ENCODE measurements around the gene NRCAM. TPM values are rescaled to one million over a fixed set of nuclear protein-coding genes. Genes with fewer than 3 reads are reported as not detected.

Gene NRCAM
- total and polyA plus RNA-seq, 2 of the 13 experiments (the other 11 are each of a cell fraction or from before 2014, with no cell fraction given), result 0.31 to 0.33 TPM

DNA sequence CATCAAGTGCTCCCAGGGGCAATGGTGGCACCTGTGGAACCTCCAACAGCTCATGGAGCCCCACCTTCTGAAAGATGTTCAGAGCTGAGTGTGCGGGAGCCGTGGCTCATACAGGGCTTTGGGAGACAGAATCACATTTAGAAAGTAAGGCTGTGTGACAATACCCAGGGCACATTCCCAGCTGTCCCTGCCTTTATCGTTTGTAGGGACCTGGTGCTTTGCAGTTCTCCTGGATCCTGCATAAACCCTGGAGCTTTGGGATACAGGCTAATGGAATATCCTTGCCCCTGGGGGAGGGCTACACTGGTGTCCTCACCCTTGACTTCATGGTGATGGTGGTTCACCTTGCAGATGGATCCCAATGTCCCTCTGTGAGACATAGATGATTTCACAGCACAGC lies 191.2 kb downstream of the NRCAM start (continued):
- TF ChIP-seq KLF11 (CRISPR knock-in tag; IDR thresholded peaks at IDR 0.05) (no peak), ATF7-NPFF (CRISPR knock-in tag; IDR thresholded peaks at IDR 0.05; ENCODE audit: low read depth) (no peak)
- TF ChIP-seq, protein P1, sequence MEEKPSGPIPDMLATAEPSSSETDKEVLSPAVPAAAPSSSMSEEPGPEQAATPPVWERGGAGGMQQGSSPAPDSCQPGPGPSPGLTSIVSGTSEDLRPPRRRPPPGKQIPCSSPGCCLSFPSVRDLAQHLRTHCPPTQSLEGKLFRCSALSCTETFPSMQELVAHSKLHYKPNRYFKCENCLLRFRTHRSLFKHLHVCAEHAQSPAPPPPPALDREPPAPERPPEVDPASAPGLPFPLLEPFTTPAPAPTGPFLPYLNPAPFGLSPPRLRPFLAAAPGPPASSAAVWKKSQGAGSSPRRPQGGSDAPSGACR (CRISPR knock-in tag; IDR thresholded peaks at IDR 0.05), result no peak

DNA sequence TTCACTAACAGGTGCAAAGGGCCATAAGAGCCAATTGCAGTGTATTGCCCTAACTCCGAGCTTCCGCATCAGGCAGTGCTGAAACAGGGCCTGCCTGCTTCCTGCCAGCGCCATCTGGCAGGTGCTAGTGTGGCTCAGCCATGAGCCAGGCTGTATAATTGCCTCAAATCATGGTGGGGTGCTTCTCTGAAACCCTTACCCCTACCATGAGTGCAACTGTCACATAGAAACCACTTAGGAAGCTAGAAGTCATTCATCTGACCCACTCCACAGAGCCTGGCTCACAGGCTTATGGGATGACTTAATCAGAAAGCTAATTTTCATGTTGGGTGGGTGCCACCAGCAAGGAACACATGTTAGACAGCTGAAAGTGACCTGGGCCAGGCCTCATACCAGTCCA lies 192.8 kb downstream of the NRCAM start:
- H3K4me1 ChIP-seq (ENCODE audit: insufficient read depth, low read length), result no peaks in the 10 kb centered on the region
- H3K4me2 ChIP-seq (ENCODE audit: low read depth, low read length), result no peak overlapping the region
- ATAC-seq (no peak), FAIRE-seq (no peak), DNase-seq (ENCODE audit: low spot score) (no peak)
- ChIA-PET CTCF (ENCODE audit: low intra/inter-chr PET ratio, low total read pairs) (no interaction called here), POLR2A (no interaction called here)
- H3K36me3 ChIP-seq (replicated peaks in 1 of 2; ENCODE audit: control insufficient read depth in 1 of 2, insufficient read depth in 2 of 2, low read length in 2 of 2), result no peaks in the 10 kb centered on the region
- H3K9me3 ChIP-seq (ENCODE audit: low read length), result no peaks in the 10 kb centered on the region
- 56% methylated on average over 3 of the region's 3 CpGs for WGBS (ENCODE audit: low lambda C conversion rate)
- intact Hi-C loops (cut with micrococcal nuclease; ENCODE audit: unreplicated experiment) (no loop called here), in situ Hi-C loops (cut with HindIII; ENCODE audit: extremely low pct_ligation_motif_present, low pct_unique_long_range_greater_than_20kb) (no loop called here)
- no peak overlapping the region for H3K9ac ChIP-seq (ENCODE audit: insufficient read depth, low read depth, low read length)
- no peaks in the 10 kb centered on the region for H3K79me2 ChIP-seq (ENCODE audit: insufficient read depth, low read length)
- no peak overlapping the region for H3K4me3 ChIP-seq (replicated peaks in 1 of 3; ENCODE audit: insufficient read depth in 1 of 3, low read depth in 2 of 3, low read length in 3 of 3)
- H3K27me3 ChIP-seq (ENCODE audit: control insufficient read depth in 1 of 2, insufficient read depth in 2 of 2, low read length in 2 of 2), result no peaks in the 10 kb centered on the region
- BruUV-seq (replicated peaks), result no TSS peak
- H2AFZ ChIP-seq (ENCODE audit: low read length), result no peak overlapping the region
- no peaks in the 10 kb centered on the region for H4K20me1 ChIP-seq (ENCODE audit: insufficient read depth, low read length)
- no peak overlapping the region for H3K27ac ChIP-seq (ENCODE audit: extremely low read length, insufficient read depth, low read length)
- no peak for TF ChIP-seq GATAD1 (CRISPR knock-in tag; IDR thresholded peaks at IDR 0.05)
- TF ChIP-seq, protein P2, sequence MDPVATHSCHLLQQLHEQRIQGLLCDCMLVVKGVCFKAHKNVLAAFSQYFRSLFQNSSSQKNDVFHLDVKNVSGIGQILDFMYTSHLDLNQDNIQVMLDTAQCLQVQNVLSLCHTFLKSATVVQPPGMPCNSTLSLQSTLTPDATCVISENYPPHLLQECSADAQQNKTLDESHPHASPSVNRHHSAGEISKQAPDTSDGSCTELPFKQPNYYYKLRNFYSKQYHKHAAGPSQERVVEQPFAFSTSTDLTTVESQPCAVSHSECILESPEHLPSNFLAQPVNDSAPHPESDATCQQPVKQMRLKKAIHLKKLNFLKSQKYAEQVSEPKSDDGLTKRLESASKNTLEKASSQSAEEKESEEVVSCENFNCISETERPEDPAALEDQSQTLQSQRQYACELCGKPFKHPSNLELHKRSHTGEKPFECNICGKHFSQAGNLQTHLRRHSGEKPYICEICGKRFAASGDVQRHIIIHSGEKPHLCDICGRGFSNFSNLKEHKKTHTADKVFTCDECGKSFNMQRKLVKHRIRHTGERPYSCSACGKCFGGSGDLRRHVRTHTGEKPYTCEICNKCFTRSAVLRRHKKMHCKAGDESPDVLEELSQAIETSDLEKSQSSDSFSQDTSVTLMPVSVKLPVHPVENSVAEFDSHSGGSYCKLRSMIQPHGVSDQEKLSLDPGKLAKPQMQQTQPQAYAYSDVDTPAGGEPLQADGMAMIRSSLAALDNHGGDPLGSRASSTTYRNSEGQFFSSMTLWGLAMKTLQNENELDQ (CRISPR knock-in tag; IDR thresholded peaks at IDR 0.05; ENCODE audit: borderline replicate concordance), result no peak
- TF ChIP-seq SNAI1 (CRISPR knock-in tag; IDR thresholded peaks at IDR 0.05; ENCODE audit: borderline replicate concordance), result no peak
- no peak for TF ChIP-seq KDM4B (CRISPR knock-in tag; IDR thresholded peaks at IDR 0.05)
- no peak for TF ChIP-seq SP5 (CRISPR knock-in tag; IDR thresholded peaks at IDR 0.05; ENCODE audit: borderline replicate concordance, low read depth)
- TF ChIP-seq, protein P3, sequence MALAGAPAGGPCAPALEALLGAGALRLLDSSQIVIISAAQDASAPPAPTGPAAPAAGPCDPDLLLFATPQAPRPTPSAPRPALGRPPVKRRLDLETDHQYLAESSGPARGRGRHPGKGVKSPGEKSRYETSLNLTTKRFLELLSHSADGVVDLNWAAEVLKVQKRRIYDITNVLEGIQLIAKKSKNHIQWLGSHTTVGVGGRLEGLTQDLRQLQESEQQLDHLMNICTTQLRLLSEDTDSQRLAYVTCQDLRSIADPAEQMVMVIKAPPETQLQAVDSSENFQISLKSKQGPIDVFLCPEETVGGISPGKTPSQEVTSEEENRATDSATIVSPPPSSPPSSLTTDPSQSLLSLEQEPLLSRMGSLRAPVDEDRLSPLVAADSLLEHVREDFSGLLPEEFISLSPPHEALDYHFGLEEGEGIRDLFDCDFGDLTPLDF (CRISPR knock-in tag; IDR thresholded peaks at IDR 0.05), result no peak
- TF ChIP-seq, protein P4, sequence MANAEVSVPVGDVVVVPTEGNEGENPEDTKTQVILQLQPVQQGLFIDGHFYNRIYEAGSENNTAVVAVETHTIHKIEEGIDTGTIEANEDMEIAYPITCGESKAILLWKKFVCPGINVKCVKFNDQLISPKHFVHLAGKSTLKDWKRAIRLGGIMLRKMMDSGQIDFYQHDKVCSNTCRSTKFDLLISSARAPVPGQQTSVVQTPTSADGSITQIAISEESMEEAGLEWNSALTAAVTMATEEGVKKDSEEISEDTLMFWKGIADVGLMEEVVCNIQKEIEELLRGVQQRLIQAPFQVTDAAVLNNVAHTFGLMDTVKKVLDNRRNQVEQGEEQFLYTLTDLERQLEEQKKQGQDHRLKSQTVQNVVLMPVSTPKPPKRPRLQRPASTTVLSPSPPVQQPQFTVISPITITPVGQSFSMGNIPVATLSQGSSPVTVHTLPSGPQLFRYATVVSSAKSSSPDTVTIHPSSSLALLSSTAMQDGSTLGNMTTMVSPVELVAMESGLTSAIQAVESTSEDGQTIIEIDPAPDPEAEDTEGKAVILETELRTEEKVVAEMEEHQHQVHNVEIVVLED (CRISPR knock-in tag; IDR thresholded peaks at IDR 0.05; ENCODE audit: borderline replicate concordance), result no peak
- TF ChIP-seq YEATS4 (CRISPR knock-in tag; IDR thresholded peaks at IDR 0.05; ENCODE audit: borderline replicate concordance), result no peak
- TF ChIP-seq, protein P5, sequence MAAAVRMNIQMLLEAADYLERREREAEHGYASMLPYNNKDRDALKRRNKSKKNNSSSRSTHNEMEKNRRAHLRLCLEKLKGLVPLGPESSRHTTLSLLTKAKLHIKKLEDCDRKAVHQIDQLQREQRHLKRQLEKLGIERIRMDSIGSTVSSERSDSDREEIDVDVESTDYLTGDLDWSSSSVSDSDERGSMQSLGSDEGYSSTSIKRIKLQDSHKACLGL (CRISPR knock-in tag; IDR thresholded peaks at IDR 0.05), result no peak
- TF ChIP-seq ZNF432 (CRISPR knock-in tag; IDR thresholded peaks at IDR 0.05; ENCODE audit: borderline replicate concordance), result no peak
- no peak for TF ChIP-seq ZNF383 (CRISPR knock-in tag; IDR thresholded peaks at IDR 0.05; ENCODE audit: borderline replicate concordance)
- TF ChIP-seq, protein P6, sequence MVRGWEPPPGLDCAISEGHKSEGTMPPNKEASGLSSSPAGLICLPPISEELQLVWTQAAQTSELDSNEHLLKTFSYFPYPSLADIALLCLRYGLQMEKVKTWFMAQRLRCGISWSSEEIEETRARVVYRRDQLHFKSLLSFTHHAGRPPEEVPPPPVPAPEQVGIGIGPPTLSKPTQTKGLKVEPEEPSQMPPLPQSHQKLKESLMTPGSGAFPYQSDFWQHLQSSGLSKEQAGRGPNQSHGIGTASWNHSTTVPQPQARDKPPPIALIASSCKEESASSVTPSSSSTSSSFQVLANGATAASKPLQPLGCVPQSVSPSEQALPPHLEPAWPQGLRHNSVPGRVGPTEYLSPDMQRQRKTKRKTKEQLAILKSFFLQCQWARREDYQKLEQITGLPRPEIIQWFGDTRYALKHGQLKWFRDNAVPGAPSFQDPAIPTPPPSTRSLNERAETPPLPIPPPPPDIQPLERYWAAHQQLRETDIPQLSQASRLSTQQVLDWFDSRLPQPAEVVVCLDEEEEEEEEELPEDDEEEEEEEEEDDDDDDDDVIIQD (CRISPR knock-in tag; IDR thresholded peaks at IDR 0.05; ENCODE audit: low read depth), result no peak
- TF ChIP-seq ZNF83 (CRISPR knock-in tag; IDR thresholded peaks at IDR 0.05; ENCODE audit: borderline replicate concordance), result no peak

Measured in HepG2 (cell line).